GM13977 (cell line): Measurements from ENCODE around the gene IFNL1.
A peak's percentile ranks its signal among the peaks of the same experiment; 100 is the strongest.

Source experiments
- DNase-seq: peaks from one replicate; pipeline ENCODE4 v3.0.0; 2012; ENCODE audit warnings: low spot score
- CTCF ChIP-seq: IDR thresholded peaks from 2 replicates; pipeline ENCODE4 v1.5.1; 2012; ENCODE audit warnings: mild to moderate bottlenecking, control low read depth; ENCODE audit not compliant: insufficient read depth; ENCODE audit errors: extremely low read depth, missing control alignments
- in situ Hi-C: fragments of 300-500 bp; cut with MboI; formaldehyde crosslinking; loops from one replicate; pipeline ENCODE4 v1.12.0; 2022; ENCODE audit warnings: low sequenced_read_pairs, low pct_unique_long_range_greater_than_20kb, mixed read lengths, inconsistent platforms; ENCODE audit not compliant: unreplicated experiment

Gene IFNL1

GRCh38 chr19:39341719-39342604, 45.8 kb downstream of the IFNL1 start, which contains the start of gene SAMD4B:
Gene SAMD4B (plus strand): TSS chr19:39342421. CDS start chr19:39356894, 14,473 bp downstream.
- peak; percentile 99 for DNase-seq
- peak; percentile 78 for TF ChIP-seq CTCF
- in situ Hi-C loops: no loop called here

GRCh38 chr19:39342647-39343305, 46.6 kb downstream of the IFNL1 start:
- in situ Hi-C loops: no loop called here
- no peak for DNase-seq
- TF ChIP-seq CTCF: no peak

- no peak for TF ChIP-seq CTCF
- DNase-seq: no peak
- in situ Hi-C loops: no loop called here
These were observed 49.7 kb downstream of the IFNL1 start for GRCh38 chr19:39345956-39346355.

GRCh38 chr19:39347332-39348164, 51.3 kb downstream of the IFNL1 start:
- in situ Hi-C loops: no loop called here

More at GRCh38 chr19:39347332-39348164, 51.3 kb downstream of the IFNL1 start:
- DNase-seq: no peak
- TF ChIP-seq CTCF: no peak
